IMR-90 (cell line): ENCODE data around the gene ENO3. TPM values are rescaled to one million over a fixed set of nuclear protein-coding genes. Genes with fewer than 3 reads are reported as not detected.
"Not testable (repeated sequence)": the region's sequence is repeated elsewhere in the genome, so short reads cannot be mapped to it uniquely, and the experiment has no call there.

Experiments
- ATAC-seq: fragments of 200-7000 bp; cut with Tn5 transposase; 2 replicates; pipeline ENCODE4 v1.9.1; 2020; ENCODE audit warnings: low read depth, mild to moderate bottlenecking, moderate library complexity
- BruUV-seq: library from RNA; stranded (reverse); fragments of 400-500 nt; replicated peaks from 2 replicates; lab custom pipeline; 2021; lab: Mats Ljungman, UMichigan
- CTCF ChIA-PET: fragments of 300-600 bp; formaldehyde crosslinking; extraction: SDS; loops from one replicate; lab custom pipeline; 2021; ENCODE audit warnings: antibody characterized with exemption; lab: Yijun Ruan, JAX
- POLR2A ChIA-PET: fragments of 300-600 bp; sonication (Branson Sonifier 250); formaldehyde crosslinking; loops from one replicate; lab custom pipeline; 2022; ENCODE audit warnings: antibody characterized with exemption; ENCODE audit not compliant: unreplicated experiment; lab: Charles Lee
- DNase-seq: peaks from one replicate; pipeline ENCODE4 v3.0.0; 2013
- H2AFZ ChIP-seq: replicated peaks from 2 replicates; pipeline ENCODE3; 2013; ENCODE audit warnings: low read length, mild to moderate bottlenecking; ENCODE audit not compliant: poor library complexity
- H2AK5ac ChIP-seq: 2 replicates; pipeline ENCODE4 v1.6.1; 2013; ENCODE audit warnings: low read depth, low read length, inconsistent platforms
- H2AK9ac ChIP-seq: replicated peaks from 2 replicates; pipeline ENCODE3; 2013; ENCODE audit warnings: mild to moderate bottlenecking, low read depth, low read length, moderate library complexity; ENCODE audit not compliant: poor library complexity
- H2BK120ac ChIP-seq: 2 replicates; pipeline ENCODE4 v1.6.1; 2013; ENCODE audit warnings: low read depth, low read length, inconsistent platforms
- H2BK15ac ChIP-seq: 3 replicates; pipeline ENCODE4 v1.6.1; 2013; ENCODE audit warnings: low read depth, low read length, inconsistent platforms
- H2BK20ac ChIP-seq: 2 replicates; pipeline ENCODE4 v1.6.1; 2013; ENCODE audit warnings: low read depth, mild to moderate bottlenecking, inconsistent platforms, low read length, moderate library complexity
- H2BK5ac ChIP-seq: 2 replicates; pipeline ENCODE4 v1.6.1; 2013; ENCODE audit warnings: mild to moderate bottlenecking, low read depth, low read length, inconsistent platforms; ENCODE audit not compliant: poor library complexity, severe bottlenecking
- H3K14ac ChIP-seq: replicated peaks from 2 replicates; pipeline ENCODE4 v1.6.1; 2013; ENCODE audit warnings: low read depth, low read length, inconsistent platforms
- H3K18ac ChIP-seq: 2 replicates; pipeline ENCODE4 v1.6.1; 2013; ENCODE audit warnings: low read depth, low read length, control low read depth
- H3K23ac ChIP-seq: 2 replicates; pipeline ENCODE4 v1.6.1; 2013; ENCODE audit warnings: low read depth, low read length, inconsistent platforms
- H3K27ac ChIP-seq: 2 replicates; pipeline ENCODE4 v1.5.1; 2013; ENCODE audit warnings: mild to moderate bottlenecking, control low read depth, low read length; ENCODE audit not compliant: insufficient read depth
- H3K27me3 ChIP-seq: 2 replicates; pipeline ENCODE4 v1.6.1; 2013; ENCODE audit warnings: low read length; ENCODE audit not compliant: control insufficient read depth, insufficient read depth
- H3K36me3 ChIP-seq: 2 replicates; pipeline ENCODE4 v1.6.1; 2013; ENCODE audit warnings: low read length, mixed read lengths; ENCODE audit not compliant: control insufficient read depth, insufficient read depth
- H3K4ac ChIP-seq: 2 replicates; pipeline ENCODE4 v1.6.1; 2013; ENCODE audit warnings: low read depth, low read length, inconsistent platforms
- H3K4me1 ChIP-seq: 2 replicates; pipeline ENCODE4 v1.6.1; 2013; ENCODE audit warnings: low read length, mixed read lengths; ENCODE audit not compliant: control insufficient read depth, insufficient read depth
- H3K4me2 ChIP-seq: 2 replicates; pipeline ENCODE4 v1.6.1; 2013; ENCODE audit warnings: low read depth, mild to moderate bottlenecking, control low read depth, low read length, moderate library complexity
- H3K4me3 ChIP-seq: 2 replicates; pipeline ENCODE4 v1.5.1; 2013; ENCODE audit warnings: low read depth, mild to moderate bottlenecking, control low read depth, low read length, moderate library complexity; ENCODE audit not compliant: insufficient read depth
- H3K56ac ChIP-seq: 2 replicates; pipeline ENCODE4 v1.6.1; 2013; ENCODE audit warnings: low read length, inconsistent platforms; ENCODE audit not compliant: insufficient read depth; ENCODE audit errors: extremely low read depth
- H3K79me1 ChIP-seq, 2 experiments: 2 replicates each; pipeline ENCODE4 v1.6.1; 2013; ENCODE audit warnings: low read length in 2 of 2, inconsistent platforms in 1 of 2, low read depth in 1 of 2
- H3K9ac ChIP-seq: 2 replicates; pipeline ENCODE4 v1.6.1; 2013; ENCODE audit warnings: low read depth, low read length, control low read depth
- H3K9me1 ChIP-seq: 2 replicates; pipeline ENCODE4 v1.6.1; 2013; ENCODE audit warnings: low read length, inconsistent platforms; ENCODE audit not compliant: insufficient read depth
- H3K9me3 ChIP-seq: 2 replicates; pipeline ENCODE4 v1.6.1; 2013; ENCODE audit warnings: low read length; ENCODE audit not compliant: control insufficient read depth, insufficient read depth
- H4K20me1 ChIP-seq: 2 replicates; pipeline ENCODE4 v1.6.1; 2013; ENCODE audit warnings: low read length, inconsistent platforms; ENCODE audit not compliant: insufficient read depth
- H4K5ac ChIP-seq: 2 replicates; pipeline ENCODE4 v1.6.1; 2013; ENCODE audit warnings: mild to moderate bottlenecking, low read depth, low read length, control low read depth
- H4K8ac ChIP-seq, 2 experiments: 2 replicates each; pipeline ENCODE4 v1.6.1; 2013; ENCODE audit warnings: low read depth in 2 of 2, low read length in 2 of 2, control low read depth in 1 of 2, inconsistent platforms in 1 of 2
- H4K91ac ChIP-seq: 2 replicates; pipeline ENCODE4 v1.6.1; 2013; ENCODE audit warnings: low read depth, low read length, inconsistent platforms; ENCODE audit not compliant: insufficient read depth
- WGBS, 2 experiments: methylation state at CpG; one replicate each; pipeline versions ENCODE4 v1.1.5 to v1.1.7; 2013; ENCODE audit warnings: missing lambda C conversion rate in 2 of 2; ENCODE audit not compliant: insufficient read length in 1 of 2; ENCODE audit errors: extremely low coverage in 2 of 2; 5-methylcytosine and 5-hydroxymethylcytosine counted together
- dilution Hi-C: fragments of 300-500 bp; cut with HindIII; formaldehyde crosslinking; loops from one replicate; pipeline ENCODE4 v1.14.3; 2018; ENCODE audit warnings: low sequenced_read_pairs; ENCODE audit not compliant: unreplicated experiment
- in situ Hi-C: fragments of 300-500 bp; cut with MboI; formaldehyde crosslinking; loops from 3 replicates; pipeline ENCODE4 v1.14.3; 2019; ENCODE audit warnings: low sequenced_read_pairs, inconsistent platforms, mixed read lengths
- intact Hi-C: fragments of 100-400 bp; cut with micrococcal nuclease; formaldehyde crosslinking; loops from 2 replicates; pipeline ENCODE4 v1.10.0; 2022
- polyA plus RNA-seq, 3 experiments: library from polyadenylated mRNA; depleted of rRNA; stranded (reverse); fragments of >200 nt; gene quantifications; 2 replicates each; pipeline ENCODE4 v1.2.3, GENCODE V29; 2012; ENCODE audit warnings: low replicate concordance in 1 of 3
- total RNA-seq: library from RNA; depleted of rRNA; stranded (reverse); fragments of >200 nt; gene quantifications from 2 replicates; pipeline ENCODE4 v1.2.3, GENCODE V29; 2012

The ENO3 gene
- total and polyA plus RNA-seq, 2 of the 4 experiments (the other 2 are of a cell fraction) = 1.4 to 5.1 TPM

GRCh38 chr17:4914551-4914950, 36.4 kb upstream of the ENO3 start:
- H2BK15ac ChIP-seq, H3K9me1 ChIP-seq, dilution Hi-C loops, H2BK120ac ChIP-seq, H3K4me3 ChIP-seq, H4K5ac ChIP-seq, ATAC-seq, H3K18ac ChIP-seq, H3K4me1 ChIP-seq, H3K79me1 ChIP-seq, H3K36me3 ChIP-seq, H2BK20ac ChIP-seq, H3K4me2 ChIP-seq, H3K27me3 ChIP-seq, H3K56ac ChIP-seq, H4K20me1 ChIP-seq, H3K14ac ChIP-seq, CTCF ChIA-PET, H4K8ac ChIP-seq, H3K9me3 ChIP-seq, H3K9ac ChIP-seq, H3K23ac ChIP-seq, H2AFZ ChIP-seq, BruUV-seq, intact Hi-C loops, H3K4ac ChIP-seq, DNase-seq, H2BK5ac ChIP-seq, H4K91ac ChIP-seq, H3K27ac ChIP-seq, H2AK9ac ChIP-seq, H2AK5ac ChIP-seq: not testable (repeated sequence)
- POLR2A ChIA-PET = interaction anchor here (0.6 kb wide), 1 partner anchor 20 kb away, joined by 14 read pairs; no protein-coding TSS in a partner anchor
- in situ Hi-C loops = loop anchor here (10.0 kb wide), 1 partner anchor 140 kb away; no protein-coding TSS in a partner anchor
- WGBS, 2 experiments = 82% methylated on average over 2 of the region's 4 CpGs; no CpG with 5 or more reads in 1 of the 2 experiments
